ENCODE results near the gene TTLL10. TPM values are rescaled to one million over a fixed set of nuclear protein-coding genes. Genes with fewer than 3 reads are reported as not detected.

The TTLL10 gene
- total RNA-seq, 1 experiment from 2014 or later, result 0.68 TPM

DNA sequence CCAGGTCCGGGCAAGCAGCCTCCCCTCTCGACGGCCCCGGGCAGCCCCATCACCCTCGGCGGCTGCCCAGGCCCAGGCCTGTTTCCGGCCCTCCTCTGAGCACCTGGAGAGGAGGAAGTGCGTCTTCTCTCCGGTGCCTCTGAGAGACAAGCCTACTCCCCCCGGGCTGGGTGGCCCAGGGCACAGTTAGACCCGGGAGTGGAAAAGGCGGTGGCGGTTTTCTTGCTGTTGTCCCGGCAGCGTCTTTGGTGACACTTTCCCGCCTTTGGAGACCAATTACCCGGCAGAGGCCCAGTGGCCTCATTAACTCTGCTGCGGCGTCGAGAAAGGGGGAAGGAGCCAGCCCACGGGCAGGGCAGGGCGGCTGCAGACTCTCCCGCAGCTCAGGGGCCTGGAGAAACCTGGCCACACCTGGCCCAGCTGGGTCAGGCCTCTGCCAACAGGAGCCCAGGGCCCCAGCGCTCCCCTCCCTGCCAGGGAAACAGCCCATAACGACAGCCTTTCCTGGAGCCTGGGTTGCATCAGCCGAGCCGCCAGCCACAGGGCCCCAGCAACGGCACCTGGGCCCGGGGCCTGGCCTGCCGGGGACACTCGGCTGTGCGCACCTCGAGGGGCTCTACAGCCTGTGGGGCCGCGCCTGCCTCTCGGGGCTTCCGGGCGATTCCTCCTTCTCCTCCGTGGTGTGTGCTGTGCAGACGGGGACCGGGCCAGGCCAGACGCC lies 29.4 kb upstream of the TTLL10 start:
- peak overlapping the region; percentile 92 for H4K91ac ChIP-seq (ENCODE audit: insufficient read length, low read depth, low read length)
- no peaks in the 10 kb centered on the region; a peak in 1 of 5 replicates for H3K9me3 Mint-ChIP-seq
- no peaks in the 10 kb centered on the region for H3K79me2 ChIP-seq (ENCODE audit: insufficient read depth, low read length)
- H2BK20ac ChIP-seq (ENCODE audit: low read depth, low read length, poor library complexity, severe bottlenecking), result no peak overlapping the region
- no CpG with 5 or more reads among the region's 42 CpGs for WGBS (ENCODE audit: extremely low coverage, insufficient read length, low lambda C conversion rate)
- peak overlapping the region; percentile 53 for H3K18ac ChIP-seq (ENCODE audit: insufficient read length, low read depth, low read length)
- no peak overlapping the region for H3T11ph ChIP-seq (ENCODE audit: low read length)
- TF ChIP-seq, protein P1, sequence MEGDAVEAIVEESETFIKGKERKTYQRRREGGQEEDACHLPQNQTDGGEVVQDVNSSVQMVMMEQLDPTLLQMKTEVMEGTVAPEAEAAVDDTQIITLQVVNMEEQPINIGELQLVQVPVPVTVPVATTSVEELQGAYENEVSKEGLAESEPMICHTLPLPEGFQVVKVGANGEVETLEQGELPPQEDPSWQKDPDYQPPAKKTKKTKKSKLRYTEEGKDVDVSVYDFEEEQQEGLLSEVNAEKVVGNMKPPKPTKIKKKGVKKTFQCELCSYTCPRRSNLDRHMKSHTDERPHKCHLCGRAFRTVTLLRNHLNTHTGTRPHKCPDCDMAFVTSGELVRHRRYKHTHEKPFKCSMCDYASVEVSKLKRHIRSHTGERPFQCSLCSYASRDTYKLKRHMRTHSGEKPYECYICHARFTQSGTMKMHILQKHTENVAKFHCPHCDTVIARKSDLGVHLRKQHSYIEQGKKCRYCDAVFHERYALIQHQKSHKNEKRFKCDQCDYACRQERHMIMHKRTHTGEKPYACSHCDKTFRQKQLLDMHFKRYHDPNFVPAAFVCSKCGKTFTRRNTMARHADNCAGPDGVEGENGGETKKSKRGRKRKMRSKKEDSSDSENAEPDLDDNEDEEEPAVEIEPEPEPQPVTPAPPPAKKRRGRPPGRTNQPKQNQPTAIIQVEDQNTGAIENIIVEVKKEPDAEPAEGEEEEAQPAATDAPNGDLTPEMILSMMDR (conservative IDR thresholded peaks at IDR 0.05), result no peak
- no peak overlapping the region for H2BK120ac ChIP-seq (ENCODE audit: low read depth, low read length, poor library complexity, severe bottlenecking)
- DNase-seq, result peak; percentile 59
- H3K4me2 ChIP-seq (ENCODE audit: insufficient read depth, insufficient read length, low read length), result no peak overlapping the region
- no peak overlapping the region for H3K56ac ChIP-seq (ENCODE audit: insufficient read length, low read depth, low read length)
- no peak overlapping the region for H3K9ac ChIP-seq (ENCODE audit: extremely low read depth, insufficient read length, low read length)
- H2BK15ac ChIP-seq (ENCODE audit: low read depth, low read length), result no peak overlapping the region; the same call in 1 of the 2 replicates
- peaks cover 6 to 19% of the 10 kb centered on the region in 2 experiments for H3K4me1 Mint-ChIP-seq
- H3K4me3 Mint-ChIP-seq, result no peak overlapping the region
- H3K14ac ChIP-seq (ENCODE audit: insufficient read depth, low read length), result peak overlapping the region; percentile 75
- no peak overlapping the region for H3K23ac ChIP-seq (ENCODE audit: insufficient read length, low read depth, low read length)
- peaks cover 7% of the 10 kb centered on the region for H3K27me3 Mint-ChIP-seq (ENCODE audit: low read depth)
- no peaks in the 10 kb centered on the region for H3K4me1 ChIP-seq (ENCODE audit: insufficient read depth, low read length)
- H2AK5ac ChIP-seq (ENCODE audit: insufficient read length, low read length), result no peak overlapping the region
- no peak overlapping the region for H2BK5ac ChIP-seq (ENCODE audit: insufficient read length, low read length)
- H3K27ac ChIP-seq (ENCODE audit: insufficient read length, low read depth, low read length), result no peak overlapping the region
- peak overlapping the region; percentile 93 for H2BK12ac ChIP-seq (ENCODE audit: insufficient read length, low read depth, low read length)
- H3K4ac ChIP-seq (ENCODE audit: low read depth, low read length), result peak overlapping the region; percentile 15; the same call in 1 of the 2 replicates
- H2AFZ ChIP-seq (ENCODE audit: low read length), result no peak overlapping the region
- no peaks in the 10 kb centered on the region for H3K36me3 Mint-ChIP-seq (ENCODE audit: insufficient read depth in 1 of 3, low read depth in 3 of 3)
- H3K27ac Mint-ChIP-seq, result no peak overlapping the region
- no peak overlapping the region for H4K5ac ChIP-seq (ENCODE audit: insufficient read length, low read depth, low read length)
- H3K9me3 ChIP-seq (ENCODE audit: control insufficient read depth, low read depth, low read length), result no peaks in the 10 kb centered on the region
- no peaks in the 10 kb centered on the region for H4K20me1 ChIP-seq (ENCODE audit: control insufficient read depth, insufficient read depth, insufficient read length)
- H4K8ac ChIP-seq (replicated peaks; ENCODE audit: insufficient read length, low read depth, low read length), result no peak overlapping the region
- no peaks in the 10 kb centered on the region for H3K23me2 ChIP-seq (ENCODE audit: insufficient read length, low read depth, low read length, poor library complexity, severe bottlenecking)
- no peaks in the 10 kb centered on the region for H3K27me3 ChIP-seq (ENCODE audit: insufficient read depth, low read length)
- H3K79me1 ChIP-seq (ENCODE audit: insufficient read depth, low read depth, low read length, poor library complexity, severe bottlenecking), result no peaks in the 10 kb centered on the region

Measured in H9 (cell line).